ENCODE results near the gene ST6GALNAC5.

GRCh38 chr1:77100875-77101274 lies 233.6 kb downstream of the ST6GALNAC5 start:
- no peak for TF ChIP-seq CTCF (IDR thresholded peaks at IDR 0.05 in 2 of 3, conservative IDR thresholded peaks at IDR 0.05 in 1 of 3; ENCODE audit: control insufficient read depth in 2 of 3, extremely low read depth in 1 of 3, insufficient read depth in 1 of 3, low read depth in 3 of 3, low read length in 3 of 3)
- no peak for TF ChIP-seq EZH2 (IDR thresholded peaks at IDR 0.05; ENCODE audit: borderline replicate concordance, control insufficient read depth, low read depth, low read length)
- no peak for TF ChIP-seq NR2C1 (IDR thresholded peaks at IDR 0.05)
- no peak for TF ChIP-seq SIN3A (IDR thresholded peaks at IDR 0.05; ENCODE audit: low read depth, low read length)
- no peak for TF ChIP-seq ELK1 (IDR thresholded peaks at IDR 0.05; ENCODE audit: low read depth, low read length)
- TF ChIP-seq RAD21 (IDR thresholded peaks at IDR 0.05; ENCODE audit: insufficient read depth, low read depth, low read length): no peak
- no peak for TF ChIP-seq CHD4 (IDR thresholded peaks at IDR 0.05)
- no peak for TF ChIP-seq HDAC6 (IDR thresholded peaks at IDR 0.05; ENCODE audit: unreplicated experiment)
- TF ChIP-seq TCF12 (IDR thresholded peaks at IDR 0.05; ENCODE audit: low read depth, low read length): no peak
- no peak for TF ChIP-seq STAT1 (conservative IDR thresholded peaks at IDR 0.05)
- TF ChIP-seq CHD2 (IDR thresholded peaks at IDR 0.05; ENCODE audit: borderline replicate concordance, low read depth, low read length): no peak
